Right ventricle myocardium superior (tissue), 1 donor: ENCODE data around the gene PEX3. TPM values are rescaled to one million over a fixed set of nuclear protein-coding genes. Genes with fewer than 3 reads are reported as not detected.

ENCODE experiments used
- ATAC-seq: fragments of 200-7000 bp; cut with Tn5 transposase; one replicate; pipeline ENCODE4 v1.9.1; 2020; ENCODE audit warnings: mild to moderate bottlenecking; ENCODE audit not compliant: poor library complexity
- DNase-seq: peaks from one replicate; pipeline ENCODE4 v3.0.0-alpha.2; 2020
- intact Hi-C: fragments of 100-400 bp; cut with DNase I; formaldehyde crosslinking; loops from one replicate; pipeline ENCODE4 v1.11.2; 2022
- long read RNA-seq: library from polyadenylated mRNA; unstranded; transcript quantifications from one replicate; pipeline ENCODE4 v2.0.0, GENCODE V29; 2021
- total RNA-seq: library from RNA; stranded (reverse); fragmentation: NEBNext Ultra II Directional; extraction: Animal tissue kit (Norgen Biotek cat#: 25700); gene quantifications from one replicate; pipeline ENCODE4 v1.2.1, GENCODE V29; 2021
- donor health status: DM: no; HTN: yes; CAD: no; lungs with severe emphysema.

The PEX3 gene, protein sequence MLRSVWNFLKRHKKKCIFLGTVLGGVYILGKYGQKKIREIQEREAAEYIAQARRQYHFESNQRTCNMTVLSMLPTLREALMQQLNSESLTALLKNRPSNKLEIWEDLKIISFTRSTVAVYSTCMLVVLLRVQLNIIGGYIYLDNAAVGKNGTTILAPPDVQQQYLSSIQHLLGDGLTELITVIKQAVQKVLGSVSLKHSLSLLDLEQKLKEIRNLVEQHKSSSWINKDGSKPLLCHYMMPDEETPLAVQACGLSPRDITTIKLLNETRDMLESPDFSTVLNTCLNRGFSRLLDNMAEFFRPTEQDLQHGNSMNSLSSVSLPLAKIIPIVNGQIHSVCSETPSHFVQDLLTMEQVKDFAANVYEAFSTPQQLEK
- total RNA-seq: 17.9 TPM
- long read RNA-seq, transcript PEX3-201 (12 exons, 1,969 nt): major isoform, 55 of 58 reads
- long read RNA-seq, partial matches to known transcripts: 2 of 58 reads
- long read RNA-seq, other reads (novel, unspliced or antisense): 1 of 58 reads

DNA sequence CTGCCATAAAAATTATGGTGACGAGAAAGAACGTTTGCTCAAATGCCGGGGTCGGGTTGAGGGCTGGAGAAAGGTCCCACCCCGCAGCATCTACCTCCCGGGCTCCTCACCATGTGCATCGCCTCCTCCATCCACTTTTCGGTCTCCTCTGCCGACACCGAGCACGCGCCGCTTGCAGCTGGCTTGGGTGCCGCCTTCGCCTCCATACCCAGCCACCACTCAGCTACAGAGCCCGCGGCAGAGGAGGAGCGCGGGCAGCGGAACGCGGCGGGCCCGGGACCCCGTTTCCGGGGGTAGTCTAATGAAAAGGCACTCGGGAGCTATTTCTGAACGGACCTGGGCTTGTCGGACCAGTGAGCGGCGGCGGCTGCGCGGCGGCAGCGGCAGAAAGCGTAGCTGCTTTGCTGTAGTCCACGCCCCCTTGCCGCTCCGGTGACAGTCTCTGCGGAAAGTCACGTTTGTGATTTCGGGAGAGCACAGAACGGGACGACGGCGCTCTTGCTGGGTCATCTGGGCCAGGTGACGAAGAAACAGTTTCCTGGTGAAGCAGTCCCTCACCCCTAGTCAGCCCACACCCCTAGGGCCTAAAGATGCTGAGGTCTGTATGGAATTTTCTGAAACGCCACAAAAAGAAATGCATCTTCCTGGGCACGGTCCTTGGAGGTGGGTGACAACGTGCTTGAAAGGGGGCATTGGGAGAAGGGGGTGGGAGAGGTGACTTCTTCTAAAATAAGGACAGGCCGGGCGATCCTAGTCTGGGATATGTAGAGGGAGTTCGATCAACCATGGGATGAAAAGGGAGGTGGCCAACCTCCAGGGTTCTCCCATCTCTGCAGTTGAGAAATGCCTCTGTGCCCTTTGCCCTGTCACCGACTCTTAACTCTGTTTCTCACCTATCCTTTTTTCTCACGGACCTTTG is at the start of gene PEX3, which contains the start of gene ADAT2:
PEX3 (plus strand) TSS at position 353 of the 919 bp plus-strand sequence; CDS start at position 591, 238 bp downstream.
ADAT2 (minus strand) TSS at position 243 of the 919 bp plus-strand sequence; CDS start at position 206, 37 bp downstream.
- intact Hi-C loops: no loop called here
- peak; percentile 99 for ATAC-seq
- peak; percentile 95 for DNase-seq

DNA sequence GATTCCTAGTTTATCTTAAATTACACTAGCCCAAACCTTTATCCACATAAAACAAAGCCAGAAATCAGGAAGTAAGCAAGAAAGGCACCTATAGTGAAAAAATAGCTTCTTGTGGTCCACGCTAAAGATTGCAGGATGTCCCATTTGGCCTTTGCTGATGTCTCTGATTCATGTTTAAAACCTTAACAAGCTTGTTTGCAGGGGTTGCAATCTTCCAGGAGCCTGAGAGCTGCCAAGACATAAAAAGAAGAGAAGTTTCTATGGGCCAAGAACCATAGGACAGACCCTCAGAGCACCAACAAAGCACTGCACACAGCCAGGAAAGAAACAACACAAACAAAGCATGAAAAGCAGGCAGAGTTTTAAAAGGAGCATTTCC is 49.5 kb upstream of the PEX3 start:
- DNase-seq (no peak), ATAC-seq (no peak)
- intact Hi-C loops: no loop called here

DNA sequence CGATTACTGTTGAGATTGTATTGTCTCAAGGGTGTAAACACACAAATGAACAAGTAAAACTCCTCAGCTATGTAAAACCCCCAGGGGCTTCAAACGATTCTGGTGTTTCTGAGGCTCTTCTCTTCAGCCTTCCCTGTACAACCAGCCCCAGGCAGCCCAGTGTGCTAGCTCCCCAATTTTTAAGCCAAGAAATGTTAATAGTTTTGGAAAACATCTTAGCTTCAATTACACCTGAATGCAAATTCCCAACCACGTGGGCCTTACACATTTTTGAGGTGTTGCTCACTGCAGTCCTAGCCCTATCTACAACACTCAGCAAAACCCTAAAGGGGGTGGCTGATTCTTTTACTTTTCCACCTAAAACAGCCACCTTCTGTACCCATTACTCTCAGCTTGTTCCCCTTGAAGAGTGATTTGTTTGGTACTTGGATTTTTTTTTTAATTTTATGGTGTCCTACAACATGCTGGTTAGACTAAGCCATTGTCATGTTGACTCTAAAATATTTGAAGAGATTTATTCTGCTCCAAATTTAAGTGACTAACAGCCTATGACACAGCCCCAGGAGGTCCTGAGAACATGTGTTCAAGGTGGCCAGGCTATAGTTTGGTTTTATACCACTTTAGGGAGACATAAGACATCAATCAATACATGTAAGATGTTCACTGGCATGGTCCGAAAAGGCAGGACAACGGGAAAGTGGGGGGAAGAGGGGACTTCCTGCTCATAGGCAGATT is 48.8 kb upstream of the PEX3 start:
- DNase-seq (no peak), ATAC-seq (no peak)
- intact Hi-C loops: no loop called here

DNA sequence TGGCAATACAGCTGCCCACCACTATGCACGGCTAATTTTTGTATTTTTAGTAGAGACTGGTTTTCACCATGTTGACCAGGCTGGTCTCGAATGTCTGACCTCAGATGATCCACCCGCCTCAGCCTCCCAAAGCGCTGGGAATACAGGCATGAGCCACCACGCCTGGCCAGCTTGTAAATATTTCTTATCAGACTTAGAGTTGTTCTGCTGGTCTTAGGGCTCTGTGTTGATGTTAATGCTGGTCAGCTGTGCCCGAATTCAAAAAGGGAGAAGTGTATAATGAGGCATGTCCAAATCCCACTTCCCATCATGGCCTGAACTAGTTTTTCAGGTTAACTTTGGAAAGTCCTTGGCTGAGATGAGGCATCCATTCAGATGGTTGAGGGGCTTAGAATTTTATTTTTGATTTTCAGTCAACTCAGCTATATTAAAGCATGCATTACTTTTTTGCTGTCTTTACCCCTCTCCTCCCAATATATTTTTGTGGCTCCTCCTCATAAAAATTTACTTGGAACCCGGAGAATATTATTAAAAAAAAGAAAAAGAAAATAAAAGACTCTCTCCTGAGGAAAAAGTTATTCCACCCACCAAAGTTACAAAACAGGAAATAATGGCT is 47.8 kb upstream of the PEX3 start:
- no peak for ATAC-seq
- intact Hi-C loops: no loop called here
- DNase-seq: no peak

- ATAC-seq: no peak
- intact Hi-C loops: no loop called here
- DNase-seq: no peak
These were observed 45.0 kb upstream of the PEX3 start for GRCh38 chr6:143405373-143406154.

DNA sequence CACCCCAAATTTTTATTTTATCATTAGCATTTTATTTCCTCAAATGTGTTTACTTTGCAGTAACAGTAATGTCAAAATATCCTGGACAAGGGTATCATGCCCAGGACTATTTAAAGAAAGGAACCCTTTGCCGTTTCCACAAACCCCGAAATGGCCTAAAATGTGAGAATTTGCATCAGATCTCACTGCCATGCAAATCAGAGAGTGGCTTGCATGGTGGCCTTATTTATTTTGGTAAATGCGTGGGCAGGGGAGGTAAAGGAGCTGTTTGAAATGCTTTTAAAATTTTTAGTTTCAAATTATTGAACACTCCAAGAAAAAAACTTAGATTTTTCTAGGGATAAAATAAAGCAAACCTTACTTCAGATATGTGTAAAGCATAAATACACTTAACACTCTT is 43.9 kb upstream of the PEX3 start:
- intact Hi-C loops: no loop called here
- ATAC-seq (no peak), DNase-seq (no peak)

DNA sequence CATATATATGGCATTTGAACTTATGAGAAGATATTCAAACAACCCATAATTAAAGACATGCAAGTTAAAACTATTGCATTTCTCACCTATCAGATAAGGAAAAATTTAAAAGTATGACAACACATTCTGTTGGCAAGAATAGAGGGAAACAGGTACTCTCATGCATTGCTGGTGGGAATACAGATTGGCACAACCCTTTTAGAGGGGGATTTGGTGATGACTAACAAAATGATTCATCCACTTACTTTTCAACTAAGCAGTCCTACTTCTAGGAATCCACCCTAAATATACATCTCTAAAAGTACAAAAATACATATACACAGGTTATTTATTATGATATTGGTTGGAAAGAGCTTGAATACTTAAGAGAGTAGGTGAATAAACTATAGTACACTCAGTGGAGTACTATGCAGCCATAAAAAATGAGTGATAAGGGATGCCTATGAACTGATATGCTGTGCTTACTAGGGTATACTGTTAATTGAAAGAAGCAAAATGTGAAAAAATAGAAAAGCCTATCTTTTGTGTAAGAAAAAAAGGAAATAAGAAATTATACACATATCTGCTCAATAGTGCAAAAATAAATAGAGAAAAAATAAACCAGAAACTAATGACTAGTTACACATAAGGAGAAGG is 42.3 kb upstream of the PEX3 start:
- intact Hi-C loops: no loop called here
- ATAC-seq: no peak
- DNase-seq: no peak

DNA sequence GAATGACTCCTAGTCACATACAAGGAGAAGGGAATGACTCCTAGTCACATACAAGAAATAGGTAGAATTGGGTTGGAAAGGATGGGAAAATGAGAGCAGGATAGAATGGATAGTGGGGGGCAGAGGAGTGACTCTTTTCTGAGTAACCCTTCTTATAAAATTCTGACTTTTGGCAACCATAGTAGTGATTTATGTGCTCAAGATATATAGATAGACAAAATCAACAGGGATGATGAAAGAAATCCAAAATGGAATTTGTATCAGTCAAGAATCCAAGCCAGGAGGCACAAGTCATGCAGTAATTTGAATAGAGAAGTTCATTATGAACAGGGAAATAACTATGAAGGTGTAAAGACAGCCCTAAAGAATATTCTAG is 41.8 kb upstream of the PEX3 start:
- no peak for ATAC-seq
- DNase-seq: no peak
- intact Hi-C loops: no loop called here

GRCh38 chr6:143410859-143411270 is 39.7 kb upstream of the PEX3 start:
- intact Hi-C loops: no loop called here
- ATAC-seq (no peak), DNase-seq (no peak)

- ATAC-seq (no peak), DNase-seq (no peak)
- intact Hi-C loops: no loop called here
These were observed 35.8 kb upstream of the PEX3 start for GRCh38 chr6:143414769-143415168.

GRCh38 chr6:143419526-143419925 is 31.1 kb upstream of the PEX3 start:
- intact Hi-C loops: no loop called here
- no peak for ATAC-seq
- no peak for DNase-seq

DNA sequence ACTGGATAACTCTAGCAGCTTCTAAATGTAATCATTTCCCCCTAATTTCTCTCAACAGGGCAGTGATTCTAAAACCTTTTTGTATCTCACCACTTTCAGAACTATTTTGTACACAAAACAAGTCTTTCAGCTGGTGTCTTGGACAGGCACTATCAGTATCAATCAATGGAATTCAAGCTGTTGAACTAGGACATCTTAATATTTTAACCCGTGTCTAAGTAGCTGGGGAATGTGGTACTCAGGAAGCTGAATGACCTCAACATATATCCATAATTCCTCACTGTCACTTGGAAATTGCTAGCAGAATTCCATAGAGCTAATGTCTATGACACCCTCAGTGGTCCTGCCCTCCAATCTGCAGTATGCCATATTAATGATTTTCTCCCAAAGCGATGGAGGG is 24.6 kb upstream of the PEX3 start:
- DNase-seq (no peak), ATAC-seq (no peak)
- intact Hi-C loops: loop anchor here (5.0 to 10.0 kb wide), 2 partner anchors 739 to 951 kb away; no protein-coding TSS in a partner anchor

DNA sequence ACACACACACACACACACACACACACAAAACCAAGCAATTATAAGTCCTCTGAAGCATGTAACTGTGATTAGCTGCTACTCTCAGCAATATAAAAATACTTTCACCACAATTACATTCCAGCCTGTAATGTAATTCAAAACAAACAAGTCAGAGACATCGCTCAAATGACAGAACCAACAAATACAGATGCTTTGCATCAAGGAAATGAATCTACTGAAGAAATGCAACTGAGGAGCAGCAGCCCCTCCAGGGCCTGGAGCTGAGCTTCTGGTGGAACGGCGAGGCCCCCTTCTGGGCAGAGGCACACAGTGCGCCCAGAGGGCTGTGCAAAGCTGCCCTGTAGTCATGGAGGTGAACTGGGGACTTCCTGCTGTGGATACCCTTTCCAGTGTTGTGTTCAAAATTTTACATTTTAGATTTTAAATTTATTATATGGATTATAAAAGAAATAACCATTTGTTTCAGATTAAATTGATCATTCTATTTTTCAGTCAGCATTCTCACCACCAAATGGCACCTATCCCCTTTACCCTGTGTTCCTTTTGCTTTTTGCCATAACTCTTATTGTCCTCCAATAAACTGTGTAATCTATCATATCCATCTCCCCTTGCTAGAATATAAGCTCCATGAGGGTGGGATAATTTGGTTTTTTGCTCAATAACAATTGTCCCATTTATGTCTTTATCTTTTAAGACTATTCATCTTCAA is 23.3 kb upstream of the PEX3 start:
- intact Hi-C loops: loop anchor here (5.0 to 10.0 kb wide), 2 partner anchors 740 to 952 kb away; no protein-coding TSS in a partner anchor
- peak; percentile 96 for ATAC-seq
- DNase-seq: peak; percentile 78

- ATAC-seq: no peak
- no peak for DNase-seq
- intact Hi-C loops: loop anchor here (5.0 to 10.0 kb wide), 2 partner anchors 743 to 955 kb away; no protein-coding TSS in a partner anchor
These were observed 20.6 kb upstream of the PEX3 start for GRCh38 chr6:143429970-143430369.

DNA sequence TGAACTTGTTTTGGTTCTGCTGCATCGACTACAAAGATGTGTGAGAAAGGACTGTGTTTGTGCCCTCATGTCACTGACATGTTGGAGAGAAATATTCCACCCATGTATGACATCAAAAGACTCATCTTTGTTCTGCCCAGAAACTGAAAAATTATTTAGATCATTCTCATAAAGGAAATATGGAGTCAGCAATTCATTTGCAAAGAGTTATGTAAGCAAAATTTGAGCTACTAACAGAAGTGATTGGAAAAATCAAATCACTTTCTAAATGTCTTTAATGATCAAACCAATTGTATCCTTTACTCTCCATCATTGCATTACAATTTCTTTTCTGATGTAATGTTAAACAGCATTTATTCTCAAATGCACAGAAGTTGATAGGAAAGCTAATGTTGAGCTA is 19.4 kb upstream of the PEX3 start:
- ATAC-seq (no peak), DNase-seq (no peak)
- intact Hi-C loops: no loop called here

- DNase-seq (no peak), ATAC-seq (no peak)
- intact Hi-C loops: no loop called here
These were observed 18.0 kb upstream of the PEX3 start for GRCh38 chr6:143432588-143432987.
